ENCODE measurements around the gene GORAB.

GORAB gene

GRCh38 chr1:170518965-170519364 is 13.0 kb upstream of the GORAB start:
- TF ChIP-seq POLR2A (IDR thresholded peaks at IDR 0.05; ENCODE audit: low read depth, low read length) (no peak), TAF1 (IDR thresholded peaks at IDR 0.05; ENCODE audit: borderline replicate concordance, low read depth, low read length) (no peak), POLR2AphosphoS5 (IDR thresholded peaks at IDR 0.05; ENCODE audit: low read depth, low read length) (no peak)
- FAIRE-seq (no peak), DNase-seq (ENCODE audit: insufficient read length) (no peak)

- FAIRE-seq (no peak), DNase-seq (ENCODE audit: insufficient read length) (no peak)
- no peak for TF ChIP-seq TAF1 (IDR thresholded peaks at IDR 0.05; ENCODE audit: borderline replicate concordance, low read depth, low read length)
These were observed 11.4 kb upstream of the GORAB start for GRCh38 chr1:170520601-170521000.

GRCh38 chr1:170521818-170522217 is 10.1 kb upstream of the GORAB start:
- DNase-seq (ENCODE audit: insufficient read length) = no peak
- no peak for FAIRE-seq
- no peak for TF ChIP-seq TAF1 (IDR thresholded peaks at IDR 0.05; ENCODE audit: borderline replicate concordance, low read depth, low read length)
- no peak for TF ChIP-seq POLR2AphosphoS5 (IDR thresholded peaks at IDR 0.05; ENCODE audit: low read depth, low read length)

- FAIRE-seq (no peak), DNase-seq (ENCODE audit: insufficient read length) (no peak)
- TF ChIP-seq POLR2A (IDR thresholded peaks at IDR 0.05; ENCODE audit: low read depth, low read length) = no peak
- TF ChIP-seq TAF1 (IDR thresholded peaks at IDR 0.05; ENCODE audit: borderline replicate concordance, low read depth, low read length) = no peak
- no peak for TF ChIP-seq POLR2AphosphoS5 (IDR thresholded peaks at IDR 0.05; ENCODE audit: low read depth, low read length)
These were observed 801 bp upstream of the GORAB start for GRCh38 chr1:170530972-170531757.

GRCh38 chr1:170533298-170533697 is 1.3 kb downstream of the GORAB start:
- FAIRE-seq (peak; percentile 75), DNase-seq (ENCODE audit: insufficient read length) (no peak)
- no peak for TF ChIP-seq POLR2AphosphoS5 (IDR thresholded peaks at IDR 0.05; ENCODE audit: low read depth, low read length)
- TF ChIP-seq POLR2A (IDR thresholded peaks at IDR 0.05; ENCODE audit: low read depth, low read length) = no peak

- no peak for FAIRE-seq
- no peak for DNase-seq (ENCODE audit: insufficient read length)
- TF ChIP-seq POLR2AphosphoS5 (IDR thresholded peaks at IDR 0.05; ENCODE audit: low read depth, low read length) = no peak
- no peak for TF ChIP-seq TAF1 (IDR thresholded peaks at IDR 0.05; ENCODE audit: borderline replicate concordance, low read depth, low read length)
- no peak for TF ChIP-seq POLR2A (IDR thresholded peaks at IDR 0.05; ENCODE audit: low read depth, low read length)
These were observed 2.7 kb downstream of the GORAB start for GRCh38 chr1:170534626-170535147.

- TF ChIP-seq POLR2A (IDR thresholded peaks at IDR 0.05; ENCODE audit: low read depth, low read length) = no peak
- TF ChIP-seq TAF1 (IDR thresholded peaks at IDR 0.05; ENCODE audit: borderline replicate concordance, low read depth, low read length) = no peak
- TF ChIP-seq POLR2AphosphoS5 (IDR thresholded peaks at IDR 0.05; ENCODE audit: low read depth, low read length) = no peak
- DNase-seq (ENCODE audit: insufficient read length) = no peak
- FAIRE-seq = no peak
These were observed 3.5 kb downstream of the GORAB start for GRCh38 chr1:170535418-170535817.

GRCh38 chr1:170536924-170537551 is 5.1 kb downstream of the GORAB start:
- DNase-seq (ENCODE audit: insufficient read length) (no peak), FAIRE-seq (no peak)
- TF ChIP-seq POLR2AphosphoS5 (IDR thresholded peaks at IDR 0.05; ENCODE audit: low read depth, low read length) (no peak), POLR2A (IDR thresholded peaks at IDR 0.05; ENCODE audit: low read depth, low read length) (no peak), TAF1 (IDR thresholded peaks at IDR 0.05; ENCODE audit: borderline replicate concordance, low read depth, low read length) (no peak)

GRCh38 chr1:170537798-170538503 is 6.0 kb downstream of the GORAB start:
- TF ChIP-seq POLR2A (IDR thresholded peaks at IDR 0.05; ENCODE audit: low read depth, low read length) = no peak
- DNase-seq (ENCODE audit: insufficient read length) = no peak
- no peak for FAIRE-seq

GRCh38 chr1:170538687-170539086 is 6.7 kb downstream of the GORAB start:
- DNase-seq (ENCODE audit: insufficient read length) = no peak
- TF ChIP-seq TAF1 (IDR thresholded peaks at IDR 0.05; ENCODE audit: borderline replicate concordance, low read depth, low read length) (no peak), POLR2A (IDR thresholded peaks at IDR 0.05; ENCODE audit: low read depth, low read length) (no peak), POLR2AphosphoS5 (IDR thresholded peaks at IDR 0.05; ENCODE audit: low read depth, low read length) (no peak)
- FAIRE-seq = no peak

GRCh38 chr1:170539154-170539553 is 7.2 kb downstream of the GORAB start:
- FAIRE-seq = peak; percentile 21
- TF ChIP-seq POLR2AphosphoS5 (IDR thresholded peaks at IDR 0.05; ENCODE audit: low read depth, low read length) (no peak), TAF1 (IDR thresholded peaks at IDR 0.05; ENCODE audit: borderline replicate concordance, low read depth, low read length) (no peak), POLR2A (IDR thresholded peaks at IDR 0.05; ENCODE audit: low read depth, low read length) (no peak)
- DNase-seq (ENCODE audit: insufficient read length) = no peak

GRCh38 chr1:170544624-170545023 is 12.7 kb downstream of the GORAB start:
- TF ChIP-seq POLR2A (IDR thresholded peaks at IDR 0.05; ENCODE audit: low read depth, low read length) (no peak), TAF1 (IDR thresholded peaks at IDR 0.05; ENCODE audit: borderline replicate concordance, low read depth, low read length) (no peak), POLR2AphosphoS5 (IDR thresholded peaks at IDR 0.05; ENCODE audit: low read depth, low read length) (no peak)
- DNase-seq (ENCODE audit: insufficient read length) (no peak), FAIRE-seq (no peak)

Data from GM12892 (cell line).